Tibial nerve (tissue), 4 donors: ENCODE results near the gene KRT5. TPM values are rescaled to one million over a fixed set of nuclear protein-coding genes. Genes with fewer than 3 reads are reported as not detected.

Experiments used
- DNase-seq, 2 donors: peaks; one replicate each; pipeline ENCODE4 v3.0.0-alpha.2; 2019; ENCODE audit warnings: low spot score in 2 of 2
- H3K27ac ChIP-seq, 4 donors: fragments of 200-600 bp; sonication (generic) in 3 of 4; one replicate each; pipeline ENCODE4 v1.5.1; 2017 to 2019; ENCODE audit warnings: mild to moderate bottlenecking in 1 of 4
- H3K27me3 ChIP-seq, 2 donors: fragments of 200-600 bp; sonication (generic) in 1 of 2; one replicate each; pipeline versions ENCODE4 v1.5.1 to v1.6.0; 2017 to 2019
- H3K36me3 ChIP-seq, 3 donors: fragments of 200-600 bp; sonication (generic); one replicate each; pipeline ENCODE4 v1.5.1; 2018 to 2019
- H3K4me1 ChIP-seq, 4 donors: fragments of 200-600 bp; sonication (generic) in 3 of 4; one replicate each; pipeline ENCODE4 v1.5.1; 2017 to 2019
- H3K4me3 ChIP-seq, 4 donors: fragments of 200-600 bp; sonication (generic) in 3 of 4; one replicate each; pipeline ENCODE4 v1.5.1; 2017 to 2019; ENCODE audit warnings: mild to moderate bottlenecking in 1 of 4, moderate library complexity in 1 of 4
- H3K9me3 ChIP-seq, 4 donors: fragments of 200-600 bp; sonication (generic) in 3 of 4; one replicate each; pipeline ENCODE4 v1.5.1; 2017 to 2019
- CTCF ChIP-seq, 5 experiments: fragments of 200-600 bp in 3 of 5; fragments of 450-650 bp in 2 of 5; sonication (generic) in 3 of 5; IDR thresholded peaks; one replicate each; pipeline ENCODE4 v1.5.1; 2016 to 2019; ENCODE audit warnings: antibody characterized with exemption in 5 of 5, mild to moderate bottlenecking in 3 of 5, moderate library complexity in 2 of 5
- EP300 ChIP-seq, 2 donors: sonication (generic); formaldehyde crosslinking; IDR thresholded peaks; one replicate each; pipeline ENCODE4 v1.6.1; 2017; ENCODE audit warnings: antibody characterized with exemption in 2 of 2, mild to moderate bottlenecking in 1 of 2
- POLR2A ChIP-seq, 2 donors: fragments of 450-650 bp; IDR thresholded peaks; one replicate each; pipeline ENCODE4 v1.6.1; 2017; ENCODE audit warnings: antibody characterized with exemption in 2 of 2, mild to moderate bottlenecking in 2 of 2, moderate library complexity in 2 of 2
- WGBS, 2 donors: methylation state at CpG; one replicate each; pipeline ENCODE4 v1.1.5; 2018; 5-methylcytosine and 5-hydroxymethylcytosine counted together
- total RNA-seq, 4 donors: library from RNA; depleted of rRNA; stranded (reverse); fragments of >200 nt; gene quantifications; one replicate each; pipeline ENCODE4 v1.1.0, GENCODE V29; 2016

KRT5 gene
- total RNA-seq, 4 donors from 2014 or later: 0.22 to 2.7 TPM; not detected in 2

DNA sequence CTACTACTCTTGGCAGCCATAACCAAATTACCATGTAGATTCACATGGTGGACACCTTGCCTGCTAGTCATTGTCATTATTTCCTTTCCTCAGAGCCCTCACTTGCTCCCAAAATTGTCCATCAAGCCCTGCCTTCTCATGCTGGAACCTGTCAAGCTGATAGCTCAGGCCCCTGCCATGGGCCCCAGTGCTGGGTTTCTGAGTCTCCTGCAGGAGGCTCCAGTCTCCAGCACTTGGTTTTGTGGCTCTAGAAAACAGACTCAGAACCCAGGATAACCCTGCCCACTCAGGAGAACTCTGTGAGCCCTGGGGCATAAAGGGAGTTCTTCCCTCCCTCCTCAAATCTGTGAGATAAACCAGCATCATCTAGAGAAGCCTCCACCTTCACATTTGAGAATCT is 22.0 kb upstream of the KRT5 start:
- no peak for TF ChIP-seq CTCF (IDR thresholded peaks at IDR 0.05)
- no peak for TF ChIP-seq EP300 (IDR thresholded peaks at IDR 0.05)
- TF ChIP-seq POLR2A (IDR thresholded peaks at IDR 0.05): no peak
- H3K4me1 ChIP-seq: peaks cover 0 to 29% (median 0%) of the 10 kb centered on the region in 4 donors
- H3K9me3 ChIP-seq: no peaks in the 10 kb centered on the region
- H3K27me3 ChIP-seq: no peaks in the 10 kb centered on the region
- no peaks in the 10 kb centered on the region for H3K36me3 ChIP-seq
- no peak overlapping the region for H3K27ac ChIP-seq
- H3K4me3 ChIP-seq: no peak overlapping the region
- no peak for DNase-seq

DNA sequence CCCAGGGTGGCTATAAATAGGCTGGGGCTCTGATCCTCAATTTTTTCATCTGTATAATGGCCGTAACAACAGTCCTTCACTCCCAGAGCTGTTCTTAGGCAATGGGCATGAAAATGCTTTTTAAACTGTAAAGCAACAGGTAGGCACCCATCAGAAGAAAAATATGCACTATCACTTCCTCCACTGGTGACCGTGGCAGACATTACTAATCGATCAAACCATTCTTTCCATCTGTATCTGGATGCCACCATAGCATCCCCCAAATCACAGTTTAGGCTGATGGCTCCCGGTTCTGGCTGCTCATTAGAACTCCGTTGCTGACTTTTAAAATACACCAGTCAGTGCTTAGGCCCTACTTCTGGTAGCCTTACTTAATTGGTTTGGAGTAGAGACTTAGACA is 21.5 kb upstream of the KRT5 start:
- no peak for DNase-seq
- Histone ChIP-seq H3K27ac (no peak overlapping the region), H3K4me1 (peaks cover 0 to 29% (median 0%) of the 10 kb centered on the region in 4 donors), H3K4me3 (no peak overlapping the region), H3K36me3 (no peaks in the 10 kb centered on the region), H3K27me3 (no peaks in the 10 kb centered on the region), H3K9me3 (no peaks in the 10 kb centered on the region)
- WGBS, 2 donors: 89 to 96% methylated on average over 5 of the region's 5 CpGs
- no peak for TF ChIP-seq EP300 (IDR thresholded peaks at IDR 0.05)
- no peak for TF ChIP-seq POLR2A (IDR thresholded peaks at IDR 0.05)
- TF ChIP-seq CTCF (IDR thresholded peaks at IDR 0.05): no peak

- TF ChIP-seq EP300 (IDR thresholded peaks at IDR 0.05): no peak
- no peak for TF ChIP-seq CTCF (IDR thresholded peaks at IDR 0.05)
- no peak for TF ChIP-seq POLR2A (IDR thresholded peaks at IDR 0.05)
These were observed 20.3 kb upstream of the KRT5 start for GRCh38 chr12:52540531-52540930.

DNA sequence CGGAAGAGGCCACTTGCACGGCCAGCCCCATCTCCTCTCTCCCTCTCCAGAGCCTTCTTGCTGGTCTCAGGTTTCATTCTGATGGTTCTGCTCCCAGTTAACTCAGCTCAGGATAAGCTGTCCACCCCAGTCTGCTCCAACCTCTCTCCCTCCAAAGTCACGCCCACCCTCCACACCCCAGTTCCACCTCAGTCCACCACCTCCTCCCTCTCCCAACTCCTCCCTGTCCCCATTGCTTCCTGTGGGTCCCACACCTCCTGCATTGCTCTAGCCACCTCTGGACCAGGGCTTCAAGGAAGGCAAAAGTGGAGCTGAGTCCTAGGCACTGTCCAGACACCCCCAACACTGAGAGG is 19.6 kb upstream of the KRT5 start:
- DNase-seq: no peak
- H3K27ac ChIP-seq: peak overlapping the region in 2 of 4 donors; percentile 46 to 55
- 67 to 78% methylated on average over 3 of the region's 3 CpGs for WGBS, 2 donors

More at GRCh38 chr12:52540531-52540930, 20.3 kb upstream of the KRT5 start:
- Histone ChIP-seq H3K27ac (peak overlapping the region in 1 of 4 donors; percentile 55), H3K4me3 (no peak overlapping the region), H3K27me3 (no peaks in the 10 kb centered on the region), H3K36me3 (no peaks in the 10 kb centered on the region), H3K4me1 (peaks cover 0 to 29% (median 0%) of the 10 kb centered on the region in 4 donors), H3K9me3 (no peaks in the 10 kb centered on the region)
- 89 to 92% methylated on average over 4 of the region's 7 CpGs for WGBS, 2 donors
- no peak for DNase-seq

More for the DNA sequence above, 19.6 kb upstream of the KRT5 start:
- H3K36me3 ChIP-seq: no peaks in the 10 kb centered on the region
- H3K4me3 ChIP-seq: no peak overlapping the region
- TF ChIP-seq CTCF (IDR thresholded peaks at IDR 0.05): no peak
- no peak for TF ChIP-seq EP300 (IDR thresholded peaks at IDR 0.05)
- no peak for TF ChIP-seq POLR2A (IDR thresholded peaks at IDR 0.05)
- H3K27me3 ChIP-seq: no peaks in the 10 kb centered on the region
- H3K9me3 ChIP-seq: no peaks in the 10 kb centered on the region
- H3K4me1 ChIP-seq: peaks cover 0 to 28% (median 0%) of the 10 kb centered on the region in 4 donors
